ENCODE results near the gene KRTAP12-4. TPM values are rescaled to one million over a fixed set of nuclear protein-coding genes. Genes with fewer than 3 reads are reported as not detected.
"Not testable (repeated sequence)": the region's sequence is repeated elsewhere in the genome, so short reads cannot be mapped to it uniquely, and the experiment has no call there.

The KRTAP12-4 gene
- total RNA-seq, 1 donor from 2014 or later = not detected

- no peak overlapping the region for H3K27ac Mint-ChIP-seq (ENCODE audit: unreplicated experiment)
- peaks cover 15% of the 10 kb centered on the region for H3K27me3 Mint-ChIP-seq (ENCODE audit: unreplicated experiment)
- peaks cover 20% of the 10 kb centered on the region for H3K4me1 Mint-ChIP-seq (ENCODE audit: low read depth, unreplicated experiment)
- peaks cover 25% of the 10 kb centered on the region for H3K36me3 Mint-ChIP-seq (ENCODE audit: unreplicated experiment)
- H3K9me3 Mint-ChIP-seq (ENCODE audit: unreplicated experiment) = peaks cover 15% of the 10 kb centered on the region
- no peak for TF ChIP-seq CTCF (IDR thresholded peaks at IDR 0.05; ENCODE audit: partially characterized antibody, unreplicated experiment)
- DNase-seq = no peak
- no peak overlapping the region for H3K4me3 Mint-ChIP-seq (ENCODE audit: unreplicated experiment)
Measured at GRCh38 chr21:44694776-44695175, 40.3 kb upstream of the KRTAP12-4 start.

- H3K27ac Mint-ChIP-seq (ENCODE audit: unreplicated experiment) = no peak overlapping the region
- H3K27me3 Mint-ChIP-seq (ENCODE audit: unreplicated experiment) = peaks cover 9% of the 10 kb centered on the region
- DNase-seq = no peak
- no peak overlapping the region for H3K4me3 Mint-ChIP-seq (ENCODE audit: unreplicated experiment)
- peaks cover 19% of the 10 kb centered on the region for H3K4me1 Mint-ChIP-seq (ENCODE audit: low read depth, unreplicated experiment)
- peaks cover 12% of the 10 kb centered on the region for H3K9me3 Mint-ChIP-seq (ENCODE audit: unreplicated experiment)
- H3K36me3 Mint-ChIP-seq (ENCODE audit: unreplicated experiment) = peaks cover 25% of the 10 kb centered on the region
- no peak for TF ChIP-seq CTCF (IDR thresholded peaks at IDR 0.05; ENCODE audit: partially characterized antibody, unreplicated experiment)
Measured at GRCh38 chr21:44692798-44693512, 38.5 kb upstream of the KRTAP12-4 start.

GRCh38 chr21:44691686-44692085 lies 37.2 kb upstream of the KRTAP12-4 start:
- H3K4me3 Mint-ChIP-seq (ENCODE audit: unreplicated experiment) = no peak overlapping the region
- no peak for TF ChIP-seq CTCF (IDR thresholded peaks at IDR 0.05; ENCODE audit: partially characterized antibody, unreplicated experiment)
- peaks cover 25% of the 10 kb centered on the region for H3K36me3 Mint-ChIP-seq (ENCODE audit: unreplicated experiment)
- no peak overlapping the region for H3K27ac Mint-ChIP-seq (ENCODE audit: unreplicated experiment)
- no peak for DNase-seq
- H3K9me3 Mint-ChIP-seq (ENCODE audit: unreplicated experiment) = peaks cover 10% of the 10 kb centered on the region
- peaks cover 21% of the 10 kb centered on the region for H3K4me1 Mint-ChIP-seq (ENCODE audit: low read depth, unreplicated experiment)
- H3K27me3 Mint-ChIP-seq (ENCODE audit: unreplicated experiment) = peaks cover 5% of the 10 kb centered on the region

GRCh38 chr21:44689740-44690139 lies 35.3 kb upstream of the KRTAP12-4 start:
- not testable (repeated sequence) for H3K27ac Mint-ChIP-seq (ENCODE audit: unreplicated experiment); H3K9me3 Mint-ChIP-seq (ENCODE audit: unreplicated experiment); H3K4me3 Mint-ChIP-seq (ENCODE audit: unreplicated experiment); H3K27me3 Mint-ChIP-seq (ENCODE audit: unreplicated experiment); DNase-seq
- H3K36me3 Mint-ChIP-seq (ENCODE audit: unreplicated experiment) = peaks cover 25% of the 10 kb centered on the region
- H3K4me1 Mint-ChIP-seq (ENCODE audit: low read depth, unreplicated experiment) = peaks cover 15% of the 10 kb centered on the region

GRCh38 chr21:44687671-44688070 lies 33.2 kb upstream of the KRTAP12-4 start:
- H3K27ac Mint-ChIP-seq (ENCODE audit: unreplicated experiment) = no peak overlapping the region
- H3K36me3 Mint-ChIP-seq (ENCODE audit: unreplicated experiment) = peaks cover 15% of the 10 kb centered on the region
- no peak overlapping the region for H3K4me3 Mint-ChIP-seq (ENCODE audit: unreplicated experiment)
- H3K9me3 Mint-ChIP-seq (ENCODE audit: unreplicated experiment) = peaks cover 8% of the 10 kb centered on the region
- no peak for TF ChIP-seq CTCF (IDR thresholded peaks at IDR 0.05; ENCODE audit: partially characterized antibody, unreplicated experiment)
- H3K4me1 Mint-ChIP-seq (ENCODE audit: low read depth, unreplicated experiment) = peaks cover 15% of the 10 kb centered on the region
- DNase-seq = no peak
- peaks cover 11% of the 10 kb centered on the region for H3K27me3 Mint-ChIP-seq (ENCODE audit: unreplicated experiment)

All from glutamatergic neuron (in vitro differentiated cells).